Measurements from ENCODE around the gene CLEC2D.

GRCh38 chr12:9646794-9647781 is 22.4 kb upstream of the CLEC2D start:
- TF ChIP-seq CTCF (IDR thresholded peaks at IDR 0.05; ENCODE audit: low read depth, low read length, poor library complexity, severe bottlenecking) (no peak), EZH2phosphoT487 (IDR thresholded peaks at IDR 0.05; ENCODE audit: borderline replicate concordance, low read length) (no peak)

Data from DOHH2 (cell line).